HG02642 (cell line): ENCODE data around the gene TUBGCP6.

ENCODE experiments used
- ATAC-seq: cut with Tn5 transposase; IDR thresholded peaks from one replicate; pipeline ENCODE4 v1.9.1; 2021; ENCODE audit warnings: mild to moderate bottlenecking; ENCODE audit not compliant: unreplicated experiment, poor library complexity

TUBGCP6 gene

DNA sequence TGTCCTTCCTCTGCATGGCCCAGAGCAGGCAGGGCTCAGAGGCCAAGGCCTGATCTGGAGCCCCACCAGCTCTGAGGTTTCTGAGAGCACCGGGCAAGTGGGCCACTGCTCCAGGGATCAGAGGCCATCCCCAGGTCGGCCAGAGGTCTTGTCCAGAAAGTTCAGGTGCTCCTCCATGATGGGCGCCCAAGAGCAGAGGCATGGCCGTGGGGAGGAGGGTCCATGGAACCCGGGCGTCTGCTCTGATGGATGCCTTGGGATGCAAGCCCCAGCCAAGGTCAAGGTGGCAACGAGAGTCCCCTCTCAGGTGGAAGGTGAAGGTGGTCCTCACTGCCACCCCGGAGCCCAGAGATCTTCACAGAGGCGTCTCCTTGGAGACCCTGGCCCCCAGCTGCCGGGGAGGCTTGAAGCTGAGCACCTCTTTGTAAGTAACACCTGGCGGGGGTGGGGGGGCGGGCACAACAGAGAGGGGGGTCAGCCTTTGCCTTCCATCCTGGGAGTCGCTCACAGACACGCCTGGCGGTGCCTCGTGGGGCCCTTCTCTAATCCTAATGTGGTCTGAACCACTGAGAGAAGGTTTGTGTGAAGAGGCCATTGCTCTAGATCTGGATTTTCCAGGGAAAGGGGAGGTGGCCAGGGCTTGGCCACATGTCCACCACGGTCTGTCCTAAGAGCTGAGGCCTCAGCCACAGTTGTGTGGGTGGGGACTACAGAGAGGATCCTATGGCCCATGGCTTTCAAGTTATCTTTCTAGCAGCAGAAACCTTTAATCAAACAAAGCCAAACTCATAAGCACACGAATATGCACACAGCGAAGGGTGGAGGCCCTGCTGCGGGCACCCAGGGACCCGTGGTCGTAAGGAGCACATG lies 8.5 kb upstream of the TUBGCP6 start:
- no peak for ATAC-seq

DNA sequence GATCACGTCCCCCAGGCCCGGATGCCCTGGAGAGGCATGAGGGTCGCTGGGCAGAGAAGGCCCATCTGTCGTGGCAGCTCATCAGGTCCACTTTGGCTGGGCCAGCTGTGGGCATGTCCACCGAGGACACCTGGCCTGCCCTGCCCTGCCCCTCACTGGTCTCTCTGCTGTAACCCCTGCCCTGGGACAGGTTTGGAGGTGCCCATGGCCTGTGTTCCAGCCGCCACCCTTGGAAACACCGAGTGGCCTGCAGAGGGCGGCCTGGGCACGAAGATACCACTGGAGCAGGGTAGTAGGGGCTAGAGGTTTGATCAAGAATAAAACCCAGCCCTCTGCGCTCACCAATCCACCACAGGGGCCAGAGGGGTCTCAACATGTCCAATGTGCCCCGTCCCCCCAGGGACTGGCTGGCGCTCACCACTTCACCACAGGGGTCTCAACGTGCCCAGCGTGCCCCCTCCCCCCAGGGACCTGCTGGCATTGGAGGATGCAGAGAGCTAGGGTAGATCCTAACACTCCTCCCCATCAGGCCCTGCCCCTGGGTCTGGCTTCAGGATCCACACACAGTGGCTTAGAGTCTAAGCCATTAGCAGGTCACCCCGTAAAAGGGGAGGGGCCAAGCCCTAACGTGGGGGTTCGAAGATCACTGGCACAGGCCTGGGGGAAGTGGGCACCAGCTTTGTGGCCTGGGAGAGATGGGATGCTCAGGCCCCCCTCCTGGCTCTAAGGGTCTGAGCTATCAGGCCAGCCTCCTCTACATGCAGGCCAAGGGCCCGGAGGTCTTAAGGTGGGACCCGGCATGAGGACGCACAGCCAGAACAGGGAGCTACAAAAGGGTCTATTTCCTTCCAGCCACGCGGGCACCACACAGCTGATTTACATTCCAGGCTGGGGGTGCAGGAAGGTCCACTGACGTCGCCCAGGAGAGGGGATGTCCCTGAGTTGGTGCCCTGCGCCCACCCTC lies 7.5 kb upstream of the TUBGCP6 start:
- no peak for ATAC-seq

DNA sequence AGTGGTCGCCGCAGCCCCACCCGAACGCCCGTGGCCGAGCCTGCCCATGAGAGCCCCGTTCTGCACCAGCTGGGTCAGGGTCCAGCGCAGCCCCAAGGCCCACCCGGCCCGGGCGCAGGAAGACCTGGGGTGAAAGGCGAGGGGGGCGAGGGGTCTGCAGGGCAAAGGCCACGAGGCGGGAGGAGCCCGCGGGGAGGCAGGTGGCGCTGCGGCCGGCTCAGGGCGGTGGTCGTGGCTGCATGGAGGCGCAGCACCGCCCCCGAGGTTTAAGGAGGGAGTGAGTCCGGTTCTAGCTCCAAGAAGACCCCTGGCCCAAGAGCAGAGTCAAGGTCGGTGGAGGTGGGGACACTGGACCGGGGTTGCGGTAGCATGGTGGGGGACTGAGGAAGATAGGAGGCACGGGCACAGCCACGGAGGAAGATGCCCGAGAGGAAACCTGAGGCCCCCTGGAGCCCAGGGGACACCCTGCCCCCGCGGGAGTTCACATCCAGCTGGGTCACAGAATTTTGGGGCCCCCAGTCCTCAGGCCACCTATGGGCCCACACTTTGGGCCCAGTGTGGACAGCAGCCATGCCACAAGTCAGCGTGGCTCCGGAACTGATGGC lies 6.8 kb upstream of the TUBGCP6 start:
- no peak for ATAC-seq

DNA sequence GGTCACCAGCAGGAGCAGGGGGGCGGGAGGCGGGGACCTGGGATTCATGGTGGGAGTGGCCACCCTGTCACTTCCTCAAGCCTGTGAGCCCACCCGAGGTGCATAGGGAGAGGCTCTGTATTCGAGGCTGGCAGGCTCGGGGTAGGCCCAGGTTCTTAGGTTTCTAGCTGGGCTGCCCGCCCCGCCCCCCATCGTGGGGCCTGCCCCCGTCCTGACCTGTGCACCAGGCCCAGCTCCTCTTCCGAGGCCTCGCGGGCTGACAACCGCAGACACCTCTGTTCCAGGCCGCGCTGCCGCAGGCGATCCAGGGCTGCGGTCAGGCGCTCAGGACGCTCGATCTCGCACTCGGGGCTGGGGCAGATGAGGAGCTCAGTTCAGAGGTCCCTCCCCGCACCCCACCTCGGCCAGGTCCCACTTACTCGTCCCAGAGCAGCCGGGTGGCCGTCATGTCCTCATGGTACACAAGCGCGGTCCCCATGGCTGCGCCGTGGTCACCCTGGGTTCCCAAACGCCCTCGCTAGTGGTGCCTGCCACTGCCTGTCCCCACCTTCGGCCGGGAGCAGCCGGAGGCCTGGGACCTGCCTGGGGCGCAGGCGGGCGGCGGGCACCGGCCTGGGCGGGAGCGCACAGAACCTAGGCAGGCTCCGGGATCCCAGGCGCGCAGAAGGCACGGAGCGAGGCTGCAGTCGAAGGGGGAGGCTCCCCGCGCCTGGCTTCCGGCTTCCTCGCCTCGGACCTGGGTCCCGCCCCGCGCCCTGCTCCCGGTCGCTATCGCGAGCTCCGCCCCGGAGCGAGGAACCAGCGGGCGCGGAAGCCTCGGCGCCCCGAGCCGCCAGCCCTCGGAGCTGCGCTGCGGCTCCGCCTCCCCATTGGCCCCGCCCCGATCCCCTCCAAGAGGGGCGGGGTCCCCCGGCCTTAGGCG lies 6.0 kb upstream of the TUBGCP6 start, which contains the start of gene HDAC10:
TSS of gene HDAC10 (minus strand) at position 711 of the 922 bp plus-strand sequence. CDS start at position 478, 233 bp downstream.
- ATAC-seq, result peak; percentile 59

DNA sequence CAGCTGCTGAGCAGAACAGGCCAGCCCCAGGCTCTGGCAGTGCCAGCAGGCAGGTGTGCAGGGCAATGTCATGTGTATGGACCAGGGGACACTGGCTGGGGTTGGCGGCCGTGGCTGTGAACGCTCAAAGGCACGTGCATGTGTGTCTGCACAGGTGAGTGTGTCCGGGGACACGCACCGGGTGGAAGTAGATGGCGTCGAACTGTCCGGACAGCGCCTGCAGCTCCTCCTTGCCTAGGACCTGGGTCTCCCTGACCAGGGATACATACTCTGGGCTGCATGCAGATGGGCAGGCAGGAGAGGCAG lies 5.4 kb upstream of the TUBGCP6 start:
- ATAC-seq, result no peak

DNA sequence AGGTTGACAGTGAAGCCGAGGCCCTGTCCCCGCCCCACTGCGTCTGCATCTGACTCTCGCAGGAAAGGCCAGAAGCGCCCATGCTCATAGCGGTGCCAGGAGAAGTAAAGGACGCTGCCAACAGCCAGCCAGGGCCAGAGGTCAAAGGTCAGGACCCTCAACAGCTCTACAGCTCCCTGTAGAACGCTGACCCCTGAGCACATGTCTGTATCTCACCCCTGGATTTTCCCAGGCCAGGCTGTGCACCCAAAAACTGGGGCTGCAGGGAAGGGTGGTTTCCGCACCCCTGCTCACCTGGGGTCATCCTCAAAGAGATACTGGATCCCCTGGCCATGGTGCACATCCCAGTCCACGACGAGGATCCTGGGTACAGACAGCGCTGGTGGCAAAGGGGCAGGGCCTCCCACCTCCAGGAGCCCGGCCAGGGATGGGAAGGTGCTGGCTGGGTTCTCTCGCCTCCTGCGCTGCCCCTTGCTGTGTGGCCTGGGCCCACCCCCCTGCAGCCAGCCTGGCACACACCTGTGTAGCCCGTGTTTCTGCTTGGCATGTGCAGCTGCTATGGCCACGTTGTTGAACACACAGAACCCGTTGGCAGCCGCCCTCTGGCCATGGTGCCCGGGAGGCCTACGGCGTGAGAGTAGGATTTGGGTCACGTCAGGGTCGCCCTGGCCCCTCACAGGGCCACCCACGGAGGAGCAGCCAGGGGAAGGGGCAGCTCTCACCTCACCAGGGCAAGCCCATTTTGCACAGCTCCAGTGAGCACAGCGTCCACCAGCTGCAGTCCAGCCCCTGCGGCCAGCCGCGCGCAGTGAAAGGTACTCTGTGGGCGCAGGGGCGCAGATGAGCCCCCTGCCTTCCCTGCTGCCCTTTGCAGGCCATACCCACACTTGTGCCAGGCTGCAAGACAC lies 4.8 kb upstream of the TUBGCP6 start:
- no peak for ATAC-seq

DNA sequence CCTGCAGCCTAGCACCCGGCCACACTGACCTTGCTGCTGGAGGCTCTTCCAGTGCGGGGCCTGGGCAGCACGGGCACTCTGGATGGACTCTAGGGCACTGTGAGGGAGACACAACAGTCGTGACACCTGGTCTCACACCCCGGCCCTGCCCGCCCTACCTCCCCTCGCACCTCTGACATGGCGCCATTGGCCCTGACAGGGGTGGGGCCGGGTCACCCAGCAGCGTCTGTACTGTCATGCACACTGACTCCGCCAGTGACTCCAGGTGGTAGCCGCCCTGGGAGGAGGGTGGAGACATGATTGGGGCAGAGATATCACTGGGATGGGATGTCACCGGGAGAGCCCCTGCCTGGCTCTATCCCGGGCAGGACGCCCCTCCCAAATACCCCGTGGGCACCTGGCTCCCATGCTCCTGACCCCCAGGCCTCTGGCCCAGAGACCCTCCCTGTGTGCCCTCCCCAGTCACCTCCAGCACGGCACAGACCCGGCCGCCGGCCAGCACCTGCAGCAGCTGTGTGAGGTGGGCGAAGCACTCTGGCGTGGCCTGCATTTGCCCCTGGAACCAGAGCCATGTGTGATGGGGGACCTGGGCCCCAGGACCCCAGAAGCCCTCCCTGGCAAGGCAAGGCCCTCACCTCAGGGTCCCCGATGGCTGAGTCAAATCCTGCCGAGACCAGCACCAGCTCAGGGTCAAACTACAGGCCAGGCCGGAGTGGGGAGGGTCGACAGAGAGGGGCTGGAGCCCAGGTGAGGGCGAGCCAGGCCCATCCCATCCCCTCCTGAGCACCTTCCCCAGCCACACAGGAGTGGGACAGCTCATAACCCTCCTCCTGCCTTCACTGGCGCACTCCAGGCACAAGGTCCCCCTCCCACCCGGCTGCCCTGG lies 3.6 kb upstream of the TUBGCP6 start:
- no peak for ATAC-seq

DNA sequence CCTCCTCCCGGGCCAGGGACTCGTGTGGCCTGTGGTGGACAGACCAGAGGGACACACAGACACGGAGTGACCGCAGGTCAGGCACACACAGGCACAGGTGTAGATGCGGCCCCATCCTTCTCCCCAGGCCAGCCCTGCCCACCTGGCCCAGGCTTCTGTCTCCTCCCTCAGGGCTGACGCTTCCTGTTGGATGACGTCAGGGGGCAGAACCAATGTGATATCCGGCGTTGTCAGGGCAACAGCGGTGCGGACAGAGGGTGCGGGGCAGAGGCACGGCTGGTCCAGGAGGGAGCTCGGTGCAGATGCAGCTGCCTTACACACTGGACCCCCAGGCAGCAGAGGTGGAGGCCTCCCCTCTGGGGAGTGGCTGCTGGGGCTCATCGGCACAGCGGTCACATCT lies 2.9 kb upstream of the TUBGCP6 start:
- no peak for ATAC-seq

DNA sequence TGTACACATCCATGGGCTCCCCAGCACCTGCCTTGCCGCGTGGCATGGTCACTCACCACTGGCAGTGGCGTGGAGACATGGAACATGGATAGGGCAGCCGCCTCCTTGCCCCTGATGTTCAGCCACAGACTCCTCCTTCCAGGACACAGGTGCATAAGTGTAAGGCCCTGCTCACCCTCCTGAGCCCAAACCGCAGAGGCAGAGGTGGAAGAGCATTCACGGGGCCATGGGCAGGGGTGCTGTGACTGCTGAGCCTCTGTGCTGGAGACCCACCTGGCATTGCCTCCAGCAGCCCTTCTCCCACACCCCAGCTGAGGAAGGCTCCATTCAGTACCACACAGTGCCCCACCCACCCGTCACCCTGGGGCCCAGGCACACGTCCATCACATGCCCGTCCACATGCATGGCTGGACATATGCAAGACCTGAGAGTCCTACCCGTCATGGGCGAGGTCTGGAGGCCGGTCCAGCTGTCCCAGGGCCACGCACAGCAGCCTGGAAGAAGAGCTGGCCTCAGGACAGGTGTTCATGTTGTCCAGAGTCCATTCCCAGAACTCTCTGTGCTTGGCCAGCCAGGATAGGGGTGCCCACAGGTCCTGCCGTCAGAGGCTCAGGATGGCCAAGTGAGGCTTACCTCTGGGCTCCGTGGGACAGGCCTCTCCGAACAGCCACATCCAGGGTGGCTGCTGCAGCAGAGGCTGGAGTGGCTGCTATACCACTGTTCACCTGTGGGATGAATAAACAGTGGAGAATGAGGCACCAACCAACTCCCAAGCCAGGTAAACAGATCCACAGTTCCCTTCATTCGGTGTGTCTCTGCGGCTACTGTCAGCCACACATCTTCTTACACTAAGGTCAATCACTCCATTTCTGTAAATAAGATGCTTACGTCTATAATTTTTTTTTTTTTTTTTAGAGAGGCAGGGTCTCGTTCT lies 1.7 kb upstream of the TUBGCP6 start:
- ATAC-seq, result no peak

DNA sequence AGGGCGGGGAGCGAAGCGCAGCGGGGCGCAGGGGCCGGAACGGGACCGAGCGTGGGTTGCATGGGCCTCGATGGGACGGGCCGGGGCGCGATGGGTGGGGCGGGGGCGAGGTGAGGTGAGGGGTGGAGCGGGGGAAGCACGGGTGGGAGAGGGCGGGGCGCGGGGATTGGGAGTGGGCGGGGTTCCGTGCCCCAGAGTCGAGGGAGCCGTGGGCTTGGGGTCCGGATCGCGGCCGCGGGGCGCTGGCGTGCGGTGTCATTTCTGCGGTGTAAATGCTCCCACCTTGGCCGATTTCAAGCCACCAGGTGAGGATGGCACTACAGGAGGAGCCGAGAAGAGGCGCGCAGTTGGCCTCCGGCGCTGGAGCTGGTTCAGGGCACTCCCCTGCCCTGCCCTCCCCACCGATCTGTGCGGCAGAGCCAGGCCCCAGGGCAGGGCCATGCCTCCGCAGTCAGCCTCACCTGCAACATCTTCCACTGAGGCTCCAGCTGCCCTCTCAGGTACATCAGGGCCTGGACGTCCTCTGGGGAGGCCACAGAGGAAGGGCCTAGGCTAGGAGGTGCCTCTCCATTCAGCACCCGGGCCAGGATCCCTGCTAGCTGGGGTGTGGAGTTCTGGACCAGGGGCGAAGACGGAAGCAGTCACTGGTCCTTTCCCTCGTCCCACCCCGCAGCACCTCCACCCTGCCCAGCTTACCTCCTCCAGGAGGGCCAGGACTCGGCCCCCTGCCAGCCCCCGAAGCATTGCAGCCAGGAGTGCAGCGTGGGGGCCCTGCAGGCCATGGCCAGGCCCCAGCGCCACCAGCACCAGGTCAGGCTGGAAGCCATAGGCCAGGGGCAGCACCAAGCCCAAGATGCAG lies 620 bp upstream of the TUBGCP6 start:
- ATAC-seq, result no peak

DNA sequence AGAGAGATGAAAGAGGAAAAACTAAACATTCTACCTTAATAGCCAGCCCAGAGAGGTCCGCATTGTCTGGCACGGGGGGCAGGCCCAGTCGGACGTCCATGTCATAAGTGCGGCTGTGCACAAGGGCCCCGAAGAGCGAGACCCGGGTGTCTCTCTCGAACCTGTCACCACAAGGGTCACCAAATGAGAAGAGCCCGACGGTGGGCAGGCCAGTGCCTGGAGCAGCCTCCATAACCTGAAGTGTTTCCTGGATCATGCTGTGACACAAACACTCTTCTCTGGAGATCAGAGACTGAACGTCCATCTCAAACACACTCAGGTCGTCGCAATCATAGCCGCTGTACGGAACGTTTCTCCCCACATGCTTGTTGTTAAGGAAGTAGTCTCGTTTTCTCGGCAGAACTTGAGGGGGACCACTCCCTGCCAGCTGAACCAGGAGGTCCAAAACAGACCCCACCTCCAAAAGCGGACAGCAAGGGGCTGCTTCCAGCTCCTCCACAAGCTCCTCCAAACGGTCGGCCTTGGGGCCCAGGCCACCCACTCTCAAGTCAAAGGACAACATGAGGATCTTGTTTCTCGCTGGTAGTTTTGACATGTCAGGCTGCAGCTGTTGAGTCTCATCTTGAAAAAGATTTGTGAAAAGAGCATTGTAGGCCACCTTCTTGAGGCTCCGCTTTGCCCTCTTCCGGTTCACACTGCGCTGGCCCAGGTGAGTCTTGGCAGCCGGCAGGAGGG lies 971 bp downstream of the TUBGCP6 start:
- ATAC-seq, result no peak

DNA sequence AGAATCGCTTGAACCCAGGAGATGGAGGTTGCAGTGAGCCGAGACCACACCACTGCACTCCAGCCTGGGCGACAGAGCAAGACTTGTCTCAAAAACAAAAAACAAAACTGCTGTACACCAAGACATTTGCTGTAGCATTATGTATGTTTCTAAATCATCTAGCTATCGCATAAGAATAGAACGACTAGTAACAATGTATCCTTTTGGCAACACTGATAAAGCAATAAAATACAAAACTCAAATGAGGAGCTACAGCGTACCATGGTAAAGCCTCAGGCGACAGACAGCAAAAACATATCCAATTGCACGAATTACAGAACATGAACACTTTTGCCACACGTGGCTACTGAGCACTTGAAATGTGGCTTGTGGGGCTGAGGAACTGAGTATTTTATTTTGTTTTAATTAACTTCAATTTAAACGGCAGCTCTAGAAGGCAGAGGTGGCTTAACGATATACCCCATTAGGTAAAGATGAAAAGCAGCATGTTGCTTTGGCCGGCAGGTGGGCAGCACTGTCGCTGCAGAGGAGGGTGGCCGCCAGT lies 2.3 kb downstream of the TUBGCP6 start:
- ATAC-seq, result no peak

DNA sequence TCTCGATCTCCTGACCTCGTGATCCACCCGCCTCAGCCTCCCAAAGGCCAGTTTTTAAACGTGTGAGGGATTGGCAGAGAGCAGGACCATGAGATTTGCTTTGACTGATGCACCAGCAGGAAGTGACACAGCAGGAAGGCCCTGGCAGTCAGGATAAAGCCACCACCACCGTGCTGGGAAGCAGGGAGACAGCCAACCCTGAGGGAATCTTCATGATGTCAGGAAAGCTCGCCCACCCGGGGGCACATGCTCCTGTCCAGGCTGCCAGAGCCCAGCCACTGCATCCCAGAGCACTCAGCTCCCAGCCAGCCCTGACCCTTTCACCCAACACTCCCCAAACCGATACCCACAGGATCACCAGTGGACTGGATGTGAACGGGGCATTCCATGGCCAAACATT lies 6.1 kb downstream of the TUBGCP6 start:
- no peak for ATAC-seq

DNA sequence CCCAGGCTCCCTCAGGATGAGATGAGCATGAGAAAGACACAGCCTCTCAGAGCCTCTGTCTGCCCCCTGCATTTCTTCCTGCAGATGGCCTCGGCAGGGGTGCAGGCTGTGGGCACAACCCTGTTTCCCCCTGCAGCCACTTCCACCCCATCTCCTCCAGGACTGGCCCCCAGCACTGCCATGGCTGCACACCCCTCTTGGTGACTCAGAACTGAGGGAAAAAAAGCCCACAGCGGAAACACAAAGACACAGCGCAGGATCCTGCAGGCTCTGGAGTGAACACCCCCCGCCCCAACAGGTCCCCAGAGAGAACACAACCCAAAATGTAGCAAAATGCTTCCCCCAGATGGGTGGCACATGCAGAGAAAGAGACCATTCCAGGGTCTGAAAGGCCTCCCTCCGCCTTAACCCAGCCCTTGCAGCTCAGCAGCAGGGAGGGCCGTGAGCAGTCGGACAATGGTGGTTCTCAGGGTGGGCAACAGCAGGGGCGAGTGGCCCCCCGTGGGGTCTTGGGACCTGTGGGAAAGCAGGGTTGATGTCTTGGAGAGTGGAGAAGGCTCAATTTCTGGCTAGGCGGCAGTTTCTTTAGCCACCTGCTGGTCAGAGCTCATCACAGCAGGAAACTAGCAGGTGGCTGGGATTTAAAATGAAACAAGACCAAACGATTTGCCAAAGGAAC lies 8.0 kb downstream of the TUBGCP6 start:
- ATAC-seq, result no peak
